ENCODE measurements around the gene CYTH1. TPM values are rescaled to one million over a fixed set of nuclear protein-coding genes. Genes with fewer than 3 reads are reported as not detected.

CYTH1 gene
- total RNA-seq, 1 experiment from 2014 or later: 29.6 TPM

GRCh38 chr17:78708510-78708973 is 73.5 kb downstream of the CYTH1 start:
- no TSS peak for BruUV-seq (replicated peaks)
- Histone ChIP-seq H3K36me3 (ENCODE audit: control insufficient read depth, insufficient read depth, low read length) (no peaks in the 10 kb centered on the region), H3K27me3 (replicated peaks; ENCODE audit: control insufficient read depth, insufficient read depth, low read length) (no peaks in the 10 kb centered on the region), H3K9me3 (no peaks in the 10 kb centered on the region), H3K4me3 (ENCODE audit: low read depth, low read length) (no peak overlapping the region), H3K4me1 (peaks cover 3% of the 10 kb centered on the region; the same call in 1 of the 2 replicates)
- CTCF ChIA-PET: interaction anchor here (0.6 to 2.7 kb wide), 15 partner anchors 28 to 1530 kb away, joined by 3 to 28 read pairs (median 4); no protein-coding TSS in a partner anchor
- Mint-ChIP-seq H3K4me3 (ENCODE audit: unreplicated experiment) (no peak overlapping the region), H3K27me3 (ENCODE audit: insufficient read depth, unreplicated experiment) (no peaks in the 10 kb centered on the region), H3K4me1 (ENCODE audit: low read depth, unreplicated experiment) (no peaks in the 10 kb centered on the region), H3K36me3 (ENCODE audit: insufficient read depth, unreplicated experiment) (no peaks in the 10 kb centered on the region), H3K9me3 (ENCODE audit: unreplicated experiment) (no peaks in the 10 kb centered on the region), H3K27ac (ENCODE audit: unreplicated experiment) (no peak overlapping the region)
- TF ChIP-seq CTCF (IDR thresholded peaks at IDR 0.05; ENCODE audit: insufficient read depth in 1 of 2, low read depth in 1 of 2, low read length in 1 of 2, severe bottlenecking in 1 of 2, unreplicated experiment in 1 of 2): peak; percentile 83 to 89
- POLR2A ChIA-PET: no interaction called here
- peak; percentile 73 to 79 for DNase-seq
- intact Hi-C loops (cut with micrococcal nuclease; ENCODE audit: unreplicated experiment): loop anchor here (1.0 to 10.0 kb wide), 3 partner anchors 37 to 211 kb away; no protein-coding TSS in a partner anchor

GRCh38 chr17:78707923-78708322 is 74.2 kb downstream of the CYTH1 start:
- BruUV-seq (replicated peaks): no TSS peak
- Mint-ChIP-seq H3K4me1 (ENCODE audit: low read depth, unreplicated experiment) (no peaks in the 10 kb centered on the region), H3K9me3 (ENCODE audit: unreplicated experiment) (no peaks in the 10 kb centered on the region), H3K27ac (ENCODE audit: unreplicated experiment) (no peak overlapping the region), H3K27me3 (ENCODE audit: insufficient read depth, unreplicated experiment) (no peaks in the 10 kb centered on the region), H3K36me3 (ENCODE audit: insufficient read depth, unreplicated experiment) (no peaks in the 10 kb centered on the region), H3K4me3 (ENCODE audit: unreplicated experiment) (no peak overlapping the region)
- no peak for TF ChIP-seq CTCF (IDR thresholded peaks at IDR 0.05; ENCODE audit: insufficient read depth in 1 of 2, low read depth in 1 of 2, low read length in 1 of 2, severe bottlenecking in 1 of 2, unreplicated experiment in 1 of 2)
- H3K4me3 ChIP-seq (ENCODE audit: low read depth, low read length): no peak overlapping the region
- no peak for DNase-seq
- peaks cover 3% of the 10 kb centered on the region; the same call in 1 of the 2 replicates for H3K4me1 ChIP-seq
- ChIA-PET CTCF (interaction anchor here (0.6 to 2.7 kb wide), 15 partner anchors 28 to 1530 kb away, joined by 3 to 28 read pairs (median 4); no protein-coding TSS in a partner anchor), POLR2A (no interaction called here)
- no peaks in the 10 kb centered on the region for H3K27me3 ChIP-seq (replicated peaks; ENCODE audit: control insufficient read depth, insufficient read depth, low read length)
- intact Hi-C loops (cut with micrococcal nuclease; ENCODE audit: unreplicated experiment): loop anchor here (1.0 to 10.0 kb wide), 3 partner anchors 37 to 211 kb away; no protein-coding TSS in a partner anchor
- no peaks in the 10 kb centered on the region for H3K9me3 ChIP-seq
- H3K36me3 ChIP-seq (ENCODE audit: control insufficient read depth, insufficient read depth, low read length): no peaks in the 10 kb centered on the region

- H3K9me3 Mint-ChIP-seq (ENCODE audit: unreplicated experiment): no peaks in the 10 kb centered on the region
- no peaks in the 10 kb centered on the region for H3K36me3 ChIP-seq (ENCODE audit: control insufficient read depth, insufficient read depth, low read length)
- DNase-seq: no peak
- no TSS peak for BruUV-seq (replicated peaks)
- no peaks in the 10 kb centered on the region for H3K9me3 ChIP-seq
- ChIA-PET POLR2A (no interaction called here), CTCF (interaction anchor here (0.7 to 2.5 kb wide), 2 partner anchors 14 to 210 kb away, joined by 3 to 28 read pairs; no protein-coding TSS in a partner anchor)
- H3K4me3 ChIP-seq (ENCODE audit: low read depth, low read length): no peak overlapping the region
- no peaks in the 10 kb centered on the region for H3K4me1 Mint-ChIP-seq (ENCODE audit: low read depth, unreplicated experiment)
- intact Hi-C loops (cut with micrococcal nuclease; ENCODE audit: unreplicated experiment): loop anchor here (10.0 kb wide), 1 partner anchor 72 kb away; no protein-coding TSS in a partner anchor
- no peak overlapping the region for H3K4me3 Mint-ChIP-seq (ENCODE audit: unreplicated experiment)
- no peaks in the 10 kb centered on the region for H3K27me3 ChIP-seq (replicated peaks; ENCODE audit: control insufficient read depth, insufficient read depth, low read length)
- peaks cover 3% of the 10 kb centered on the region; the same call in 1 of the 2 replicates for H3K4me1 ChIP-seq
- peaks cover 7% of the 10 kb centered on the region for H3K36me3 Mint-ChIP-seq (ENCODE audit: insufficient read depth, unreplicated experiment)
- H3K27ac Mint-ChIP-seq (ENCODE audit: unreplicated experiment): no peak overlapping the region
- no peaks in the 10 kb centered on the region for H3K27me3 Mint-ChIP-seq (ENCODE audit: insufficient read depth, unreplicated experiment)
- no peak for TF ChIP-seq CTCF (IDR thresholded peaks at IDR 0.05; ENCODE audit: insufficient read depth in 1 of 2, low read depth in 1 of 2, low read length in 1 of 2, severe bottlenecking in 1 of 2, unreplicated experiment in 1 of 2)
These were observed 75.1 kb downstream of the CYTH1 start for GRCh38 chr17:78707016-78707415.
